K562 (cell line): ENCODE measurements around the gene ZNF8. TPM values are rescaled to one million over a fixed set of nuclear protein-coding genes. Genes with fewer than 3 reads are reported as not detected.

Experiments
- ARID2 ChIP-seq: fragments of 450-650 bp; IDR thresholded peaks from 2 replicates; pipeline ENCODE4 v1.6.1; 2017; ENCODE audit warnings: antibody characterized with exemption, mild to moderate bottlenecking
- CAMTA2 ChIP-seq: fragments of 250-450 bp; sonication (Bioruptor Pico); conservative IDR thresholded peaks from 2 replicates; pipeline ENCODE4 v1.5.1; 2022
- CBX2 ChIP-seq: fragments of 200-600 bp; sonication (generic); IDR thresholded peaks from one replicate; pipeline ENCODE4 v1.6.1; 2012; ENCODE audit warnings: mild to moderate bottlenecking, low read length, inconsistent platforms; ENCODE audit not compliant: insufficient read depth, poor library complexity, severe bottlenecking
- CCNT2 ChIP-seq: IDR thresholded peaks from 2 replicates; pipeline ENCODE4 v1.6.1; 2011; ENCODE audit warnings: borderline replicate concordance, low read depth, mild to moderate bottlenecking, moderate library complexity, mixed read lengths, low read length; ENCODE audit not compliant: insufficient read length; ENCODE audit errors: extremely low read depth
- FOXA1 ChIP-seq: fragments of 450-650 bp; IDR thresholded peaks from 2 replicates; pipeline ENCODE4 v1.6.1; 2016; ENCODE audit warnings: mild to moderate bottlenecking, borderline replicate concordance
- FOXK2 ChIP-seq, 2 experiments: fragments of 450-650 bp; IDR thresholded peaks in 1 of 2; conservative IDR thresholded peaks in 1 of 2; 2 replicates each; pipeline ENCODE4 v1.6.1; 2016; ENCODE audit warnings: low read depth in 2 of 2, mild to moderate bottlenecking in 1 of 2
- FUS ChIP-seq: fragments of 200-400 bp; formaldehyde crosslinking; optimal IDR thresholded peaks from 2 replicates; pipeline ENCODE3; 2017; ENCODE audit warnings: low read depth, low read length
- GTF2A2 ChIP-seq: IDR thresholded peaks from 2 replicates; pipeline ENCODE4 v1.6.1; 2016; ENCODE audit warnings: mild to moderate bottlenecking, missing genetic modification characterization, missing compliant biosample characterization
- GTF2E2 ChIP-seq: fragments of 200-800 bp; sonication (Bioruptor generic); IDR thresholded peaks from 2 replicates; pipeline ENCODE4 v1.6.1; 2016; ENCODE audit warnings: missing genetic modification characterization, missing compliant biosample characterization
- GTF2F1 ChIP-seq: IDR thresholded peaks from 2 replicates; pipeline ENCODE4 v1.6.1; 2011; ENCODE audit warnings: low read depth, low read length, improper control_type of control experiment
- HOXB6 ChIP-seq: fragments of 250-450 bp; sonication (Bioruptor Pico); IDR thresholded peaks from 2 replicates; pipeline ENCODE4 v1.5.1; 2022; ENCODE audit warnings: mild to moderate bottlenecking, borderline replicate concordance
- MAX ChIP-seq: sonication (generic); formaldehyde crosslinking; IDR thresholded peaks from 2 replicates; pipeline ENCODE4 v1.9.0; 2022; ENCODE audit warnings: mild to moderate bottlenecking, missing genetic modification reagents
- MTA3 ChIP-seq: fragments of 450-650 bp; formaldehyde crosslinking; IDR thresholded peaks from 2 replicates; pipeline ENCODE4 v1.6.1; 2017; ENCODE audit warnings: mild to moderate bottlenecking, borderline replicate concordance
- NFIC ChIP-seq: fragments of 450-650 bp; IDR thresholded peaks from 2 replicates; pipeline ENCODE4 v1.6.1; 2017; ENCODE audit warnings: mild to moderate bottlenecking, inconsistent platforms
- RBFOX2 ChIP-seq: fragments of 200-400 bp; formaldehyde crosslinking; IDR thresholded peaks from 2 replicates; pipeline ENCODE4 v1.6.1; 2017; ENCODE audit warnings: low read depth, mild to moderate bottlenecking, low read length, moderate library complexity
- SNRNP70 ChIP-seq: fragments of 200-400 bp; formaldehyde crosslinking; optimal IDR thresholded peaks from 2 replicates; pipeline ENCODE3; 2017; ENCODE audit warnings: low read depth, low read length
- XRCC5 ChIP-seq: fragments of 200-400 bp; formaldehyde crosslinking; IDR thresholded peaks from 2 replicates; pipeline ENCODE4 v1.6.1; 2017; ENCODE audit warnings: low read depth, mild to moderate bottlenecking, low read length
- ZBTB2 ChIP-seq: fragments of 450-650 bp; IDR thresholded peaks from 2 replicates; pipeline ENCODE4 v1.6.1; 2016; ENCODE audit warnings: antibody characterized with exemption
- ZNF146 ChIP-seq: IDR thresholded peaks from one replicate; pipeline ENCODE4 v1.6.1; 2018; ENCODE audit warnings: missing compliant biosample characterization; ENCODE audit not compliant: unreplicated experiment
- ZNF23 ChIP-seq: fragments of 250-450 bp; sonication (Bioruptor Pico); IDR thresholded peaks from 2 replicates; pipeline ENCODE4 v1.4.0; 2020; ENCODE audit warnings: mild to moderate bottlenecking
- ZNF41 ChIP-seq: fragments of 250-450 bp; sonication (Bioruptor Pico); conservative IDR thresholded peaks from 2 replicates; pipeline ENCODE4 v1.4.0; 2020; ENCODE audit warnings: mild to moderate bottlenecking
- ZNF518B ChIP-seq: fragments of 250-450 bp; sonication (Bioruptor Pico); IDR thresholded peaks from 2 replicates; pipeline ENCODE4 v1.5.0; 2021; ENCODE audit warnings: mild to moderate bottlenecking, moderate library complexity
- ZNF589 ChIP-seq: fragments of 200-800 bp; sonication (Bioruptor generic); IDR thresholded peaks from 2 replicates; pipeline ENCODE4 v1.6.1; 2016; ENCODE audit warnings: low read depth, missing genetic modification characterization, missing compliant biosample characterization
- polyA plus RNA-seq, 8 experiments: library from polyadenylated mRNA; depleted of rRNA in 4 of 8; stranded (reverse) in 5 of 8; unstranded in 3 of 8; fragments of >200 nt; fragmentation: Nextera tagmentation in 2 of 8; fragmentation: Illumina TruSeq in 1 of 8; extraction: Ambion mirVana in 2 of 8; extraction: Trizol in 1 of 8; gene quantifications; 2 replicates each; pipeline versions ENCODE4 v1.2.1 to v1.2.3, GENCODE V29; 2011 to 2014; ENCODE audit warnings: inconsistent platforms in 1 of 8, missing spikeins in 1 of 8
- total RNA-seq, 7 experiments: library from RNA; depleted of rRNA in 6 of 7; stranded (reverse); fragments of >200 nt in 6 of 7; fragmentation: Illumina TruSeq in 2 of 7; extraction: Trizol in 2 of 7; gene quantifications; 2 replicates each; pipeline versions ENCODE4 v1.2.1 to v1.2.3, GENCODE V29; 2011 to 2021; ENCODE audit warnings: low replicate concordance in 1 of 7
- TF ChIP-seq, protein P1 (sequence below): fragments of 450-650 bp; conservative IDR thresholded peaks from 2 replicates; pipeline ENCODE4 v1.6.1; 2016; ENCODE audit warnings: missing genetic modification characterization, low read depth, mild to moderate bottlenecking, missing compliant biosample characterization, moderate library complexity

Gene ZNF8
- total and polyA plus RNA-seq, 9 of the 15 experiments (the other 6 are each of a cell fraction or from before 2014, with no cell fraction given), result 0.71 to 7.7 (median 4.7) TPM

- no peak for TF ChIP-seq ZNF518B
- TF ChIP-seq CCNT2, result no peak
- TF ChIP-seq GTF2A2 (tag), result no peak
- no peak for TF ChIP-seq HOXB6 (CRISPR knock-in tag)
- TF ChIP-seq NFIC, result peak; percentile 90
- TF ChIP-seq GTF2E2 (tag), result peak; percentile 75; the same call in 1 of the 2 replicates
- TF ChIP-seq MAX (CRISPR knock-in tag), result no peak
- TF ChIP-seq FOXA1, result no peak
- TF ChIP-seq ZNF146, result no peak
- 0 out of 2 replicates have a peak, but pooled peaks have one; percentile 1 for TF ChIP-seq ZNF589 (CRISPR knock-in tag)
- peak; percentile 39; the same call in 1 of the 2 replicates for TF ChIP-seq CAMTA2 (CRISPR knock-in tag)
- peak; percentile 76; the same call in 1 of the 2 replicates for TF ChIP-seq ZBTB2
- TF ChIP-seq, protein P1, sequence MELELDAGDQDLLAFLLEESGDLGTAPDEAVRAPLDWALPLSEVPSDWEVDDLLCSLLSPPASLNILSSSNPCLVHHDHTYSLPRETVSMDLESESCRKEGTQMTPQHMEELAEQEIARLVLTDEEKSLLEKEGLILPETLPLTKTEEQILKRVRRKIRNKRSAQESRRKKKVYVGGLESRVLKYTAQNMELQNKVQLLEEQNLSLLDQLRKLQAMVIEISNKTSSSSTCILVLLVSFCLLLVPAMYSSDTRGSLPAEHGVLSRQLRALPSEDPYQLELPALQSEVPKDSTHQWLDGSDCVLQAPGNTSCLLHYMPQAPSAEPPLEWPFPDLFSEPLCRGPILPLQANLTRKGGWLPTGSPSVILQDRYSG (tag), result no peak
- no peak for TF ChIP-seq ZNF23 (CRISPR knock-in tag)
- peak; percentile 91 for TF ChIP-seq MTA3
- peak in 1 of 2 experiments; percentile 15; a peak in 2 of 4 replicates for TF ChIP-seq FOXK2 (conservative IDR thresholded peaks at IDR 0.05 in 1 of 2, IDR thresholded peaks at IDR 0.05 in 1 of 2; ENCODE audit: low read depth in 2 of 2)
- TF ChIP-seq XRCC5, result peak; percentile 80; the same call in 1 of the 2 replicates
- peak; percentile 95 for TF ChIP-seq RBFOX2
- TF ChIP-seq ARID2, result no peak
- TF ChIP-seq SNRNP70, result no peak
- no peak for TF ChIP-seq ZNF41 (CRISPR knock-in tag)
- no peak for TF ChIP-seq GTF2F1
- TF ChIP-seq CBX2, result no peak
- TF ChIP-seq FUS, result no peak
Measured at GRCh38 chr19:58278541-58279041, at the start of gene ZNF8 (continued).
